ENCODE data around the gene SLC6A17.

The SLC6A17 gene

DNA sequence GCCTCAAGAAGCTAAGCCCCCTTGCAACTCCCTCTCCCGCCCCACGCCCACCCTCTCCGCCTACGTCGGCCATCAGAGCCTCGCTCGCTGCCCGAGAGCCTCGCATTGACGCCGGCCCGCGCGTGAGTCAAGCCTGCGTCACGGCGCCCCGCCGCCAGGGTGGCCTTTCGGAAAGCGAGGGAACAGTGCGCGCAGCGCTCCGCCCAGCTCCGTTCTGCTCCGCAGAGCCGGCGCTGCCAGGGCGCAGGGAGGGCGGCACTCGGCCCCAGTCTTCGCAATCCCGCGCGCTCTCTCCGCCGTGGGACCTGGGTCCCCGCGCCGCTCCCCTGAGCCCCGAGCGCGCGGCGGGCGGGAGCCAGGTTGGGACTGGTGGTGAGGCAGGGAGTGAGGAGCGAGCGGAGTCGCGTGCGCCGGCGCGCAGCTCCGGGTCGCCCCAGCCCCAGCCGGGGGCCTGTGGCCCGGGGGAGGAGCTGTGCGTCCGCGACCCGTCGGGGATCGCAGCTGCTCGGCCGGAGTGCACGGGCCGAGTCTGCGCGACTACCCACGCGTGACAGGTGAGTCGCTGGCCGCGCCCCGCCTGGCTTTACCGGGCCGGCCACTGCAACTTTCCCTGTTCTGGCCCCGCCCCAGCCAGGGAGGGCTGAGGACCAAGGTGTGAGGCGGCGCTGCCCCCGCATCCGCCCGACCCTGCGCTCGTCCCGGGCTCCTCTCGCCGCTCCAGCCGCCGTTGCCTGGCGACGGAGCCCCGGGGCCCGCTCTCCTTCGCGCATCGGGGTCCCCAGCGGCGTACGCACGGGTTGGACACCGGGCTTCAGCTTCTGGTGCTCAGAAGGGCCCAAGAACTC lies at the start of gene SLC6A17:
SLC6A17 (plus strand) TSS at position 165 of the 845 bp plus-strand sequence. CDS start 16,436 bp downstream, outside the sequence.
- no peak for TF ChIP-seq ZNF274 (IDR thresholded peaks at IDR 0.05; ENCODE audit: low read depth, low read length)
- no peak within 1 kb of the TSS for H3K4me3 ChIP-seq (ENCODE audit: low read length)

DNA sequence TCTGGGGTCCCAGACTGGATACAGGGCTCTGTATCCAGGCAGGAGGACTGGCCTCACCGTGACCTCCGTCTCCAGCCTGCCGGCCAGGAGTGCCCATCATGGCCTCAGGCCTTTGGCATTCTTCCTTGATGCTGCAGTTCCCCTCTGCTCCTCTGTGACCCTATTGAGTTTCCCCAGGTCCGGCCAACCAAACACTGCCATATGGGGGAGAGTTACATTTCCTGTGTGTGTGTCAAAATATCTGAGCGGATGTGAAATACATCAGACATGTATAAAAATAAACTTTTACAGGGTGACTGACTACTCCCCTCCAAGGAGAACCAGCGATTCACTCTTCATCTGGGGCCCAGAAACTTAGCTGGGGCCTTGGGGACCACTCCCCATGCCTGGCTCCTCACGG lies 48.2 kb upstream of the SLC6A17 start:
- TF ChIP-seq ZNF274 (IDR thresholded peaks at IDR 0.05; ENCODE audit: low read depth, low read length): no peak
- H3K4me3 ChIP-seq (ENCODE audit: low read length): no peak overlapping the region

- TF ChIP-seq ZNF274 (IDR thresholded peaks at IDR 0.05; ENCODE audit: low read depth, low read length): no peak
- no peak overlapping the region for H3K4me3 ChIP-seq (ENCODE audit: low read length)
Measured at GRCh38 chr1:110106013-110106941, 44.0 kb upstream of the SLC6A17 start.

- TF ChIP-seq ZNF274 (IDR thresholded peaks at IDR 0.05; ENCODE audit: low read depth, low read length): no peak
- H3K4me3 ChIP-seq (ENCODE audit: low read length): no peak overlapping the region
Measured at GRCh38 chr1:110107867-110108469, 42.3 kb upstream of the SLC6A17 start.

DNA sequence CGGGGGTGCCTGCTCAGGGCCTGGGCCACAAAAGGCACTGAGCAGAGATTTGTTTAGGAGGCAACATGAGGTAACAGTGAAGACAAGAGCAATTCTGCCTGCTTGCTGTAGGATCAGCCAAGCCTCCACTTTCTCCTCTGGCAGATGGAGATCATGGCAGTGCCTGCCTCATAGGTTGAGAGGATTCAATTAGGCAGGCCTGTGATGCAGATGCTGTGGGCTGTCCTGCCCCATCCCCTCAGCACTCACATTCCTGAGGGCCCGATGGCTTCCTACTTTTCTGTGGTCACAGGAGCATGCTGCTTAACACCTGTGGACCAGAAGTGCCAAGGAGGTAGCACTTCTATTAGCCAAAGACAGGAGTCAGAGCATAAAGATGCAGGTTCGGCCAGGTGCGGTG lies 39.2 kb upstream of the SLC6A17 start:
- H3K4me3 ChIP-seq (ENCODE audit: low read length): no peak overlapping the region
- TF ChIP-seq ZNF274 (IDR thresholded peaks at IDR 0.05; ENCODE audit: low read depth, low read length): no peak

- no peak for TF ChIP-seq ZNF274 (IDR thresholded peaks at IDR 0.05; ENCODE audit: low read depth, low read length)
- no peak within 1 kb of the TSS for H3K4me3 ChIP-seq (ENCODE audit: low read length)
Measured at GRCh38 chr1:110112143-110112542, 38.2 kb upstream of the SLC6A17 start, which contains the start of gene UBL4B. Gene UBL4B, plus strand, starts transcription at chr1:110112443. Its CDS starts 92 bp downstream, at chr1:110112535.

DNA sequence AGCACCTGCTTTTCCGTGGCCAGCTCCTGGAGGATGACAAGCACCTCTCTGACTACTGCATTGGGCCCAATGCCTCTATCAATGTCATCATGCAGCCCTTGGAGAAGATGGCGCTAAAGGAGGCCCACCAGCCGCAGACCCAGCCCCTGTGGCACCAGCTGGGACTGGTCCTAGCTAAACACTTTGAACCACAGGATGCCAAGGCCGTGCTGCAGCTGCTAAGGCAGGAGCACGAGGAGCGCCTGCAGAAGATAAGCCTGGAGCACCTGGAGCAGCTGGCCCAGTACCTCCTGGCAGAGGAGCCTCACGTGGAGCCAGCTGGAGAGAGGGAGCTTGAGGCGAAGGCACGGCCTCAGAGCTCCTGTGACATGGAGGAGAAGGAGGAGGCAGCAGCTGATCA lies 37.6 kb upstream of the SLC6A17 start:
- no peak overlapping the region for H3K4me3 ChIP-seq (ENCODE audit: low read length)
- TF ChIP-seq ZNF274 (IDR thresholded peaks at IDR 0.05; ENCODE audit: low read depth, low read length): no peak

DNA sequence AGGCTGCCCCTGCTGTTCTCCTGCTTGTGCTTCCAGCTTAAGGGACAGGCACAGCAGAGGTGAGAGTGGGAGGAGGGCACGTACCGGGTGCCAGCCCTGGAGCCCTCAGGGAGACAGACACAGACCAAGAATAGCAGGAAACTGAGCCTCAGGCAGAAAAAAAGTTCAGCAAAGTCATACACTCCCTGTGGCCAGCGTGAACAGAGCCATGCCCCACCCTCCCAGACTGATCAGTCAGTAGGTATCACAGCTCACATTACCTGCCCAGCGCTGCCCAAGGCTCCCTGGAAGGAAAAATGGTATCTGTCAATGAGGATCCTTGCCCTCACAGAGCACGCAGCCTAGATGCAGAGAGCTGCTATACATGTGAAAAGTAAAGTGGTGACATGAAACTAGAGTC lies 36.7 kb upstream of the SLC6A17 start:
- no peak overlapping the region for H3K4me3 ChIP-seq (ENCODE audit: low read length)
- no peak for TF ChIP-seq ZNF274 (IDR thresholded peaks at IDR 0.05; ENCODE audit: low read depth, low read length)

GRCh38 chr1:110114173-110114572 lies 36.1 kb upstream of the SLC6A17 start:
- no peak for TF ChIP-seq ZNF274 (IDR thresholded peaks at IDR 0.05; ENCODE audit: low read depth, low read length)
- no peak overlapping the region for H3K4me3 ChIP-seq (ENCODE audit: low read length)

- TF ChIP-seq ZNF274 (IDR thresholded peaks at IDR 0.05; ENCODE audit: low read depth, low read length): no peak
Measured at GRCh38 chr1:110114784-110115183, 35.5 kb upstream of the SLC6A17 start.

GRCh38 chr1:110118636-110119396 lies 31.5 kb upstream of the SLC6A17 start:
- no peak overlapping the region for H3K4me3 ChIP-seq (ENCODE audit: low read length)
- no peak for TF ChIP-seq ZNF274 (IDR thresholded peaks at IDR 0.05; ENCODE audit: low read depth, low read length)

More at GRCh38 chr1:110114784-110115183, 35.5 kb upstream of the SLC6A17 start:
- no peak overlapping the region for H3K4me3 ChIP-seq (ENCODE audit: low read length)

DNA sequence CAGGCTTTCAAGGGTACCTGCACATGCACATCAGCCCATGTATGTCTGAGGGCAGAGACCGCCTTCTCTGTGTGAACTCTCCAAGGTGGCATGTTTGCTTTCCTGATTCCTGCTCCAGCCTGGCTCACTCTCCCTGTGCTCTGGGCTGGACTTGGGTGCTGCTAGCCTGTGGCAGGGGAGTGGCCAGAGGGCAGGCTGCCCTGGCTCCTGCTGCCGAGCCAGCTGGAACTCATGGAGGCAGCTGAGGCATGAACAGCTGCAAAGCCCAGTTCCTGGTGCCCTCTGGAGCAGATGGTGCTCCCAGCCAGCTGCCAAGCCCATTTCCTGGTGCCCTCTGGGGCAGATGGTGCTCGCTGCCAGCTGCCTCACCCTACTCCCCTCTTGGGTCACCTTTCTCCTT lies 30.5 kb upstream of the SLC6A17 start:
- H3K4me3 ChIP-seq (ENCODE audit: low read length): no peak overlapping the region
- no peak for TF ChIP-seq ZNF274 (IDR thresholded peaks at IDR 0.05; ENCODE audit: low read depth, low read length)

GRCh38 chr1:110120960-110121561 lies 29.2 kb upstream of the SLC6A17 start:
- TF ChIP-seq ZNF274 (IDR thresholded peaks at IDR 0.05; ENCODE audit: low read depth, low read length): no peak
- no peak overlapping the region for H3K4me3 ChIP-seq (ENCODE audit: low read length)

All from GM08714 (cell line).